AG04450 (cell line): ENCODE results near the gene RUVBL2. TPM values are rescaled to one million over a fixed set of nuclear protein-coding genes. Genes with fewer than 3 reads are reported as not detected.
A peak's percentile ranks its signal among the peaks of the same experiment; 100 is the strongest.

Source experiments
- CTCF ChIA-PET: fragments of 300-600, 350-600 bp; formaldehyde crosslinking; extraction: SDS; loops from one replicate; lab custom pipeline; 2022; ENCODE audit warnings: antibody characterized with exemption, inconsistent platforms; lab: Charles Lee
- POLR2A ChIA-PET: fragments of 350-600 bp; formaldehyde crosslinking; extraction: SDS; loops from one replicate; lab custom pipeline; 2021; ENCODE audit warnings: antibody characterized with exemption, inconsistent platforms; lab: Yijun Ruan, JAX
- DNase-seq: peaks from one replicate; pipeline ENCODE4 v3.0.0-alpha.2; 2011; ENCODE audit warnings: low read depth, low spot score
- H3K27ac ChIP-seq: one replicate; pipeline ENCODE4 v1.5.1; 2012; ENCODE audit warnings: low read depth, low read length, control low read depth
- H3K27me3 ChIP-seq: one replicate; pipeline ENCODE4 v1.6.0; 2012; ENCODE audit warnings: low read length; ENCODE audit not compliant: control insufficient read depth, insufficient read depth
- H3K4me3 ChIP-seq: 2 replicates; pipeline ENCODE4 v1.5.1; 2011; ENCODE audit warnings: mild to moderate bottlenecking, low read depth, low read length, control low read depth
- H3K9me3 ChIP-seq: 2 replicates; pipeline ENCODE4 v1.5.1; 2012; ENCODE audit warnings: low read length; ENCODE audit not compliant: control insufficient read depth, insufficient read depth
- polyA plus RNA-seq: library from polyadenylated mRNA; depleted of rRNA; stranded (reverse); fragments of >200 nt; gene quantifications from 2 replicates; pipeline ENCODE4 v1.2.3, GENCODE V29; 2011
- TF ChIP-seq, protein P1 (sequence below): IDR thresholded peaks from 2 replicates; pipeline ENCODE4 v1.5.1; 2011; ENCODE audit warnings: low read depth, low read length, control low read depth, inconsistent platforms

Gene RUVBL2
- polyA plus RNA-seq, 1 experiment, result 107 TPM

DNA sequence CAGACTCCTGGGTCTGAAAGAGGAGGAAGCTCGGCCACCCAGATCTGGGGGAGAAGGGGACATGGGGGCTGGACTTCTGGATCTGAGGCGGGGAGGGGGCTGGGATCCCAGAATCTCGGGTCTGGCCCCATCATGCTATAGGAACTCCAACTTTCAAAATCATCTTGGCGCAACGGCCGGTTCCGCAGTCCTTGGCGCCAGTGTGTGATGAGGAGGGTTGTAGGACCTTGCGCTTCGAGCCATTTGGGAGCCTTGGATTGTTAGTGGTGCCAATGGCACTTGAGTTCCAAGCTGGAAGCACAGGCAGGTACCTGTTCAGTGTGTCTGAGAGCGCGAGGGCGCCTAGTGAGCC, 324 bp downstream of the RUVBL2 start:
- no peak for DNase-seq
- H3K9me3 ChIP-seq, result no peaks in the 10 kb centered on the region
- TF ChIP-seq, protein P1, sequence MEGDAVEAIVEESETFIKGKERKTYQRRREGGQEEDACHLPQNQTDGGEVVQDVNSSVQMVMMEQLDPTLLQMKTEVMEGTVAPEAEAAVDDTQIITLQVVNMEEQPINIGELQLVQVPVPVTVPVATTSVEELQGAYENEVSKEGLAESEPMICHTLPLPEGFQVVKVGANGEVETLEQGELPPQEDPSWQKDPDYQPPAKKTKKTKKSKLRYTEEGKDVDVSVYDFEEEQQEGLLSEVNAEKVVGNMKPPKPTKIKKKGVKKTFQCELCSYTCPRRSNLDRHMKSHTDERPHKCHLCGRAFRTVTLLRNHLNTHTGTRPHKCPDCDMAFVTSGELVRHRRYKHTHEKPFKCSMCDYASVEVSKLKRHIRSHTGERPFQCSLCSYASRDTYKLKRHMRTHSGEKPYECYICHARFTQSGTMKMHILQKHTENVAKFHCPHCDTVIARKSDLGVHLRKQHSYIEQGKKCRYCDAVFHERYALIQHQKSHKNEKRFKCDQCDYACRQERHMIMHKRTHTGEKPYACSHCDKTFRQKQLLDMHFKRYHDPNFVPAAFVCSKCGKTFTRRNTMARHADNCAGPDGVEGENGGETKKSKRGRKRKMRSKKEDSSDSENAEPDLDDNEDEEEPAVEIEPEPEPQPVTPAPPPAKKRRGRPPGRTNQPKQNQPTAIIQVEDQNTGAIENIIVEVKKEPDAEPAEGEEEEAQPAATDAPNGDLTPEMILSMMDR, result no peak
- H3K27ac ChIP-seq, result peak overlapping the region; percentile 34
- H3K27me3 ChIP-seq, result no peaks in the 10 kb centered on the region
- POLR2A ChIA-PET, result interaction anchor here (0.7 to 3.0 kb wide), 9 partner anchors 15 to 375 kb away, joined by 3 to 22 read pairs (median 4); partner anchors contain the start of genes FTL, PPP1R15A, RPL18 and SPHK2
- H3K4me3 ChIP-seq, result peak overlapping the region; percentile 95
- CTCF ChIA-PET, result interaction anchor here (0.6 to 3.0 kb wide), 25 partner anchors 8 to 268 kb away, joined by 3 to 61 read pairs (median 7); partner anchors contain the start of genes CGB7 and LHB

DNA sequence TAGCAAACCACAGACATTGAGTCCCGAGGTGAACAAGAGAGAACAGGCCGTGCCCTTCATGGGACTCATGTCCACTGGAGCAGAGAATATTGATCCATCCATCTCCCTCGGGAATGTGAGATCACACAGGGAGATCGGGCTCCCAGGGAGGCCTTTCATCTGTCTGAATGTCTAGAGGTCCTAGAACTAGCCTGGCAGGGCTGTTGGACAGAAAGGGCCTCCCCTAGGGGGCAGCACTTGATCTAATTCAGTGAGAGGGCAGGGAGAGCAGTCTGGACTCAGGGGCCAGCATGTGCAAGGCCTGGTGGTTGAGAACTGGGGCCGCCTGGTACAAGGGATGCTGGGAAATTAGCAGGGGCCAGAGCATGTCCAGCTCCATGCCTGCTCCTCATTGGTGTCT, 4.3 kb downstream of the RUVBL2 start:
- ChIA-PET POLR2A (interaction anchor here (0.7 to 0.8 kb wide), 2 partner anchors 84 to 126 kb away, joined by 3 to 4 read pairs; partner anchors contain the start of gene PPP1R15A), CTCF (interaction anchor here (0.7 to 3.5 kb wide), 12 partner anchors 10 to 210 kb away, joined by 3 to 28 read pairs (median 4); a partner anchor contains a TSS)
- TF ChIP-seq, protein P1, result peak; percentile 55
- Histone ChIP-seq H3K27me3 (no peaks in the 10 kb centered on the region), H3K9me3 (no peaks in the 10 kb centered on the region), H3K27ac (no peak overlapping the region), H3K4me3 (no peak overlapping the region)
- no peak for DNase-seq

DNA sequence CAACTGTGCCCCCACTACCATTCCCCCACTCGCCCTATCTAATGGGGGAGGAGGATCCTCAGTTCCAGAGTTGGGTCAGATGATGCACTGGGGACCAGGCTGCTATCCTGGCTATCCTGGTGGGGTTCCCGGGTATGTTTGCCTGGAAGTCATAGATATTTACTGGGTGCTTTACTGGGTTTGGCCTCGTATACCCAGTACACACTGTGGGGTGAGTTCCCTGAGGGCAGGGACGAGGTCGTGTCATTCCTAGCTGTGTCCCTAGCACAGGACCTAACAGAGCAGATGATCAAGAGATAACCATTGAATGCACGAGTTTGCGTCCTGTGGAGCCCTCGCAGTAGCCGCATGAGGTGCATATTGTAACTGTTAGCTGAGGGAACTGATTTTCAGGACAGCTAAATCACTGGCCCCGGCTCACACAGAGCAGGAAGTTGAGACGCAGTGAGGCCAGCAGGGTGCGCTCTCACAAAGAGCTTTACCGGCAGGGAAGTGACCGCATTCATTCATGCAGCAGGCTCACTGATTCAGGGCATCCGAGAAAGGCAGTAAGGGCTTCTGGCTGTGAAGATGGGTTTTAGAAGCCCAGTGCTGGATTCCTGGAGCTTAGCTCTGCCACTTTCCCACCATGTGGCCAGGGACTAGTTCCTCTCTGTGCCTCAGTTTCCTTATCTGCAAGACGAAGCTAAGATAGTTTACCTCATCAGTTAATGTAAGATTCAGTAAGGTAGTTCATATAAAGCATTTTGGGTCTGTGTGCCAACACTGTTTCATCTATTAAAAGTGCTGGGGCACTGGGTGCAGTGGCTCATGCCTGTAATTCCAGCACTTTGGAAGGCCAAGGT, 6.0 kb downstream of the RUVBL2 start:
- TF ChIP-seq, protein P1, result peak; percentile 85
- no peak overlapping the region for H3K4me3 ChIP-seq
- POLR2A ChIA-PET, result interaction anchor here (0.6 kb wide), 2 partner anchors 18 to 128 kb away, joined by 3 read pairs; partner anchors contain the start of gene PPP1R15A

DNA sequence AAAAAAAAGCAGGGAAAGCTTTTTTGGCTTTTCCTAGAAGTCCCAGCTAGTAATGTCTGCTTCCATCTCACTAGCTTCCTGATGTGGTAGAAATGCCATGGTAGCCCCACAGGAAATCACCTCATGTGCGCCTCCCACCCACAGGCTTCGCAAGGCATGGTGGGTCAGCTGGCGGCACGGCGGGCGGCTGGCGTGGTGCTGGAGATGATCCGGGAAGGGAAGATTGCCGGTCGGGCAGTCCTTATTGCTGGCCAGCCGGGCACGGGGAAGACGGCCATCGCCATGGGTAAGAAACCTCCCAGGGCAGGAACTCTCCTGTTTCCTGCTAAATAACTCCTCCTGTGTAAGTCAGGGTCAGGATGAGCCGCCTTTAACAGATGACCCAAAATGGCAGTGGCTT, 10.4 kb downstream of the RUVBL2 start:
- no peak for DNase-seq
- Histone ChIP-seq H3K27ac (no peak overlapping the region), H3K4me3 (no peak overlapping the region), H3K27me3 (no peaks in the 10 kb centered on the region), H3K9me3 (no peaks in the 10 kb centered on the region; the same call in 1 of the 2 replicates)
- ChIA-PET CTCF (interaction anchor here (0.6 to 2.2 kb wide), 5 partner anchors 10 to 195 kb away, joined by 3 to 15 read pairs (median 3); partner anchors contain the start of genes GYS1 and RUVBL2), POLR2A (interaction anchor here (1.0 to 1.1 kb wide), 2 partner anchors 11 to 195 kb away, joined by 3 read pairs; partner anchors contain the start of gene GYS1)
- TF ChIP-seq, protein P1, result no peak

More for the DNA sequence above, 6.0 kb downstream of the RUVBL2 start:
- Histone ChIP-seq H3K9me3 (no peaks in the 10 kb centered on the region), H3K27me3 (no peaks in the 10 kb centered on the region), H3K27ac (no peak overlapping the region)
- DNase-seq, result peak; percentile 43
- CTCF ChIA-PET, result interaction anchor here (0.6 to 3.5 kb wide), 27 partner anchors 9 to 538 kb away, joined by 3 to 30 read pairs (median 4); partner anchors contain the start of gene CGB7
